Posterior vena cava (tissue), 2 donors: Measurements from ENCODE around the gene ARHGAP32. TPM values are rescaled to one million over a fixed set of nuclear protein-coding genes. Genes with fewer than 3 reads are reported as not detected.
"Not testable (repeated sequence)": the region's sequence is repeated elsewhere in the genome, so short reads cannot be mapped to it uniquely, and the experiment has no call there.

Source experiments
- DNase-seq: peaks from one replicate; pipeline ENCODE4 v3.0.0-alpha.2; 2020; ENCODE audit warnings: low spot score
- intact Hi-C, 2 donors: fragments of 100-400 bp; cut with DNase I; formaldehyde crosslinking; loops; one replicate each; pipeline versions ENCODE4 v1.14.1 to v1.14.2; 2022 to 2023
- total RNA-seq, 2 donors: library from RNA; stranded (reverse); fragmentation: NEBNext Ultra II Directional; extraction: Animal tissue kit (Norgen Biotek cat#: 25700); gene quantifications; one replicate each; pipeline ENCODE4 v1.2.1, GENCODE V29; 2021
- donor health status: DM: yes; HTN: yes; CAD: no.
- donor health status: DM: yes; HTN: yes; CAD: no.

ARHGAP32 gene
- total RNA-seq, 2 donors from 2014 or later: 9.9 to 14.5 TPM

GRCh38 chr11:128926000-128926399 is 266.1 kb downstream of the ARHGAP32 start:
- intact Hi-C loops: no loop called here
- DNase-seq: no peak

- intact Hi-C loops: no loop called here
- no peak for DNase-seq
Observed at GRCh38 chr11:128925250-128925600, 266.9 kb downstream of the ARHGAP32 start.

GRCh38 chr11:128924510-128925249 is 267.4 kb downstream of the ARHGAP32 start:
- no peak for DNase-seq
- intact Hi-C loops: no loop called here

GRCh38 chr11:128924104-128924503 is 268.0 kb downstream of the ARHGAP32 start:
- intact Hi-C loops: no loop called here
- DNase-seq: no peak

GRCh38 chr11:128921793-128922192 is 270.3 kb downstream of the ARHGAP32 start:
- no peak for DNase-seq
- intact Hi-C loops: no loop called here

- intact Hi-C loops: no loop called here
- no peak for DNase-seq
Observed at GRCh38 chr11:128920666-128921065, 271.5 kb downstream of the ARHGAP32 start.

- DNase-seq, intact Hi-C loops: not testable (repeated sequence)
Observed at GRCh38 chr11:128919635-128920034, 272.5 kb downstream of the ARHGAP32 start.

GRCh38 chr11:128919216-128919615 is 272.9 kb downstream of the ARHGAP32 start:
- intact Hi-C loops: no loop called here
- DNase-seq: no peak

GRCh38 chr11:128917144-128917724 is 274.9 kb downstream of the ARHGAP32 start:
- intact Hi-C loops: no loop called here

GRCh38 chr11:128916681-128917080 is 275.4 kb downstream of the ARHGAP32 start:
- DNase-seq: no peak

More at GRCh38 chr11:128917144-128917724, 274.9 kb downstream of the ARHGAP32 start:
- DNase-seq: no peak

GRCh38 chr11:128916037-128916572 is 276.0 kb downstream of the ARHGAP32 start:
- intact Hi-C loops: no loop called here
- DNase-seq: no peak

More at GRCh38 chr11:128916681-128917080, 275.4 kb downstream of the ARHGAP32 start:
- intact Hi-C loops: no loop called here

GRCh38 chr11:128915149-128915521 is 277.0 kb downstream of the ARHGAP32 start:
- intact Hi-C loops: no loop called here
- DNase-seq: no peak

Other genes with a start within 250 kb of the ARHGAP32 start
- not detected for gene TP53AIP1, start 249.5 kb downstream of the ARHGAP32 start, total RNA-seq
- gene BARX2, start 183.5 kb upstream of the ARHGAP32 start, total RNA-seq: not detected